Measurements from ENCODE around the gene DDX27. TPM values are rescaled to one million over a fixed set of nuclear protein-coding genes. Genes with fewer than 3 reads are reported as not detected.

DDX27 gene
- total and polyA plus RNA-seq, 2 of the 13 experiments (the other 11 are each of a cell fraction or from before 2014, with no cell fraction given), result 42.6 to 72.8 TPM

- TF ChIP-seq GPBP1L1 (CRISPR knock-in tag; IDR thresholded peaks at IDR 0.05) (no peak), ZNF704 (CRISPR knock-in tag; IDR thresholded peaks at IDR 0.05; ENCODE audit: borderline replicate concordance) (peak; percentile 64; the same call in 1 of the 2 replicates), SCMH1 (CRISPR knock-in tag; IDR thresholded peaks at IDR 0.05; ENCODE audit: borderline replicate concordance) (no peak), SP2 (CRISPR knock-in tag; IDR thresholded peaks at IDR 0.05) (no peak), ZNF101 (CRISPR knock-in tag; IDR thresholded peaks at IDR 0.05; ENCODE audit: borderline replicate concordance, low read depth) (peak; percentile 73; the same call in 1 of the 2 replicates), ELF4 (CRISPR knock-in tag; IDR thresholded peaks at IDR 0.05; ENCODE audit: borderline replicate concordance) (peak; percentile 97), ZNF574 (CRISPR knock-in tag; IDR thresholded peaks at IDR 0.05) (peak; percentile 93), KDM4B (CRISPR knock-in tag; IDR thresholded peaks at IDR 0.05) (no peak), ADNP (CRISPR knock-in tag; IDR thresholded peaks at IDR 0.05) (no peak), ZNF235 (CRISPR knock-in tag; IDR thresholded peaks at IDR 0.05; ENCODE audit: borderline replicate concordance) (no peak), GTF3A (CRISPR knock-in tag; conservative IDR thresholded peaks at IDR 0.05) (peak; percentile 93; the same call in 1 of the 2 replicates), ZNF570 (CRISPR knock-in tag; IDR thresholded peaks at IDR 0.05; ENCODE audit: borderline replicate concordance) (no peak), NFKBIZ (CRISPR knock-in tag; IDR thresholded peaks at IDR 0.05) (peak; percentile 77; the same call in 1 of the 2 replicates), SMC3 (IDR thresholded peaks at IDR 0.05; ENCODE audit: low read length) (peak; percentile 45; the same call in 1 of the 2 replicates), RARG (CRISPR knock-in tag; IDR thresholded peaks at IDR 0.05; ENCODE audit: low read depth) (no peak), ZNF615 (CRISPR knock-in tag; IDR thresholded peaks at IDR 0.05; ENCODE audit: borderline replicate concordance) (no peak), SMARCC2 (IDR thresholded peaks at IDR 0.05) (no peak), SOX5 (CRISPR knock-in tag; IDR thresholded peaks at IDR 0.05; ENCODE audit: borderline replicate concordance) (peak; percentile 86), SRSF4 (IDR thresholded peaks at IDR 0.05; ENCODE audit: low read depth, low read length, poor library complexity, severe bottlenecking) (no peak), KDM6A (CRISPR knock-in tag; IDR thresholded peaks at IDR 0.05; ENCODE audit: low read depth) (0 out of 2 replicates have a peak, but pooled peaks have one; percentile 34), NAIF1 (CRISPR knock-in tag; IDR thresholded peaks at IDR 0.05; ENCODE audit: borderline replicate concordance) (peak; percentile 91), TFDP2 (CRISPR knock-in tag; IDR thresholded peaks at IDR 0.05) (peak; percentile 40), MED1 (CRISPR knock-in tag; IDR thresholded peaks at IDR 0.05) (peak; percentile 86), TOPORS (CRISPR knock-in tag; IDR thresholded peaks at IDR 0.05) (peak; percentile 68)
Measured at GRCh38 chr20:49219091-49219923, at the start of gene DDX27 (continued).
